Suprapubic skin (tissue), 3 donors: ENCODE measurements around the gene DLX2.
"Not testable (repeated sequence)": the region's sequence is repeated elsewhere in the genome, so short reads cannot be mapped to it uniquely, and the experiment has no call there.

ENCODE experiments used
- CTCF ChIP-seq, 2 donors: fragments of 200-600 bp in 1 of 2; fragments of 450-650 bp in 1 of 2; sonication (generic) in 1 of 2; IDR thresholded peaks; one replicate each; pipeline ENCODE4 v1.5.1; 2016 to 2019; ENCODE audit warnings: antibody characterized with exemption in 2 of 2, mild to moderate bottlenecking in 1 of 2, moderate library complexity in 1 of 2
- POLR2A ChIP-seq, 2 donors: fragments of 450-650 bp; IDR thresholded peaks; one replicate each; pipeline ENCODE4 v1.6.1; 2017; ENCODE audit warnings: antibody characterized with exemption in 2 of 2, mild to moderate bottlenecking in 2 of 2, moderate library complexity in 2 of 2

GRCh38 chr2:172114176-172114575 is 11.5 kb upstream of the DLX2 start:
- not testable (repeated sequence) for TF ChIP-seq CTCF, POLR2A (IDR thresholded peaks at IDR 0.05)
